GM13977 (cell line): Measurements from ENCODE around the gene RGS3.

Source experiments
- DNase-seq: peaks from one replicate; pipeline ENCODE4 v3.0.0; 2012; ENCODE audit warnings: low spot score
- in situ Hi-C: fragments of 300-500 bp; cut with MboI; formaldehyde crosslinking; loops from one replicate; pipeline ENCODE4 v1.12.0; 2022; ENCODE audit warnings: low sequenced_read_pairs, low pct_unique_long_range_greater_than_20kb, mixed read lengths, inconsistent platforms; ENCODE audit not compliant: unreplicated experiment
- TF ChIP-seq, protein P1 (sequence below): IDR thresholded peaks from 2 replicates; pipeline ENCODE4 v1.5.1; 2012; ENCODE audit warnings: mild to moderate bottlenecking, control low read depth; ENCODE audit not compliant: insufficient read depth; ENCODE audit errors: extremely low read depth, missing control alignments

The RGS3 gene

DNA sequence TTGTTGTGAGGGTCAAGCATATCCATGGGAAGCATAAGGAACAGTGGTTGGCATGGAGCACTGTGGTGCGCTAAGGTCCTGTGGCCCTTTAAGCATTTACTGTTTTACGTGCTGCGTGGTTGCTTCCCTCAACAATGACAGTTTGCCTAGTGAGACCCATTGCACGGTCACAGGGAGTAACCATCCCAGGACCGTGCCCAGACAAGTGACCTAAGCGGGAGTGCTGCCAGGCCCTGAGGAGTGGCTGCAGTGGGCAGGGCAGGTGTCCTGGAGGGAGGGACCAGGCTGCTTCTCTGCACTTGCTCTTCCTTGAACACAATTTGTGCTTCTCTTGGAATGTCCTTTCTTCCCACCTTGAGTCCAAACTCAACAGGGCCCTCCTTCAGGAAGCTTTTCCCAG lies 64.6 kb downstream of the RGS3 start:
- no peak for DNase-seq
- TF ChIP-seq, protein P1, sequence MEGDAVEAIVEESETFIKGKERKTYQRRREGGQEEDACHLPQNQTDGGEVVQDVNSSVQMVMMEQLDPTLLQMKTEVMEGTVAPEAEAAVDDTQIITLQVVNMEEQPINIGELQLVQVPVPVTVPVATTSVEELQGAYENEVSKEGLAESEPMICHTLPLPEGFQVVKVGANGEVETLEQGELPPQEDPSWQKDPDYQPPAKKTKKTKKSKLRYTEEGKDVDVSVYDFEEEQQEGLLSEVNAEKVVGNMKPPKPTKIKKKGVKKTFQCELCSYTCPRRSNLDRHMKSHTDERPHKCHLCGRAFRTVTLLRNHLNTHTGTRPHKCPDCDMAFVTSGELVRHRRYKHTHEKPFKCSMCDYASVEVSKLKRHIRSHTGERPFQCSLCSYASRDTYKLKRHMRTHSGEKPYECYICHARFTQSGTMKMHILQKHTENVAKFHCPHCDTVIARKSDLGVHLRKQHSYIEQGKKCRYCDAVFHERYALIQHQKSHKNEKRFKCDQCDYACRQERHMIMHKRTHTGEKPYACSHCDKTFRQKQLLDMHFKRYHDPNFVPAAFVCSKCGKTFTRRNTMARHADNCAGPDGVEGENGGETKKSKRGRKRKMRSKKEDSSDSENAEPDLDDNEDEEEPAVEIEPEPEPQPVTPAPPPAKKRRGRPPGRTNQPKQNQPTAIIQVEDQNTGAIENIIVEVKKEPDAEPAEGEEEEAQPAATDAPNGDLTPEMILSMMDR: no peak
- in situ Hi-C loops: no loop called here

- in situ Hi-C loops: no loop called here
- TF ChIP-seq, protein P1: no peak
- DNase-seq: no peak
These were observed 65.3 kb downstream of the RGS3 start for GRCh38 chr9:113528811-113529210.

DNA sequence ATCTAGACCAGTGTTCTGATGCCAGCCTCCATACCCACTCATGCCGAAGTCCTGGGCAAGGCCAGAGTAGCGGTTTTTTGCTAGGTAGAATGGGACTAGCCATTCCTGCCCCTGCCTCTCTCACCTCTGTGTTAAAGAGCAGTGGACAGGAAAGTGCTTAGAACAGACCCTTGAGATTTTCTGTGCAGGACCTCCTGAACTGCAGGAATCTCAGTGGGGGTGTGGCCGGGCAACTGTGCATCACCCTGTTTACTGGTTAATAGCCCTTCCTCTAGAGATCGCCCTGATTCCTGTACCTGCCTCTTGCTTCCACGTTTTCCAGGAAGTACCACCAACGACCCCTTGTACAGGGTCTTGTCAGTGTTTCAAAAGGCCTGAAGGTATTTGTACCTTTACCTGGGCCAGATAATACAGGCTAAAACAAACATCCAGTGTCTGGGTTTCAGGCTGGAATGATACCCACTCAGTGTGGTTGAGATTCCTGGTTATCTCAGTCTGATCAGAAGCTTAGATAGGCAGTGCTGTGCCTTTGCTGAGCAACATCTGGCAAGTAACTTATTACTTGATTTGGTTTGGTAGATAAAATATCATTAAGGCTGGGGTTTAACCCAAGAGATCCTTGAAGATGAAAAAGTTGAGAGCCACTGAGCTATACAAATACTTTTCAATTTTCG lies 65.9 kb downstream of the RGS3 start:
- no peak for DNase-seq
- in situ Hi-C loops: no loop called here
- TF ChIP-seq, protein P1: no peak

- in situ Hi-C loops: no loop called here
- DNase-seq: no peak
- TF ChIP-seq, protein P1: no peak
These were observed 66.6 kb downstream of the RGS3 start for GRCh38 chr9:113530022-113530635.

DNA sequence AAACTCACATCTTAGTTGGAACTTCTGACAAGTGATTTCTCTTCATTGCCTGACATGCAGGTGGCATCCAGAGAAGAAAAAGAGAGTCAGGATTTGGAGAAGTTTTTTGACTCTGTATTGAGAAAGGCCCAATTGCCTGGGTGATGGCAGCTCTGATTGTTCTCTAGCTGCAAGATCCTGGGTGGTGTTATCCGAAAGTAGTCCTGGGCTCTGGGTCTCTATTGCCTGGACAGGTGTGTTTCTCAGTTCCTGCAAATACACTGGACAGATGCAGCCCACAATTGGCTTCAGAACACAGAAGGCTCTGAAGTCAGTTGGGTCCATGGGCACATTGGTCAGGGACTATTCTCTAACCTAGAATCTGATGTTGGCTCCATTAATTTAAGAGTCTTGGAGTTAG lies 67.4 kb downstream of the RGS3 start:
- no peak for DNase-seq
- TF ChIP-seq, protein P1: no peak
- in situ Hi-C loops: no loop called here

- in situ Hi-C loops: no loop called here
- DNase-seq: no peak
- TF ChIP-seq, protein P1: no peak
These were observed 68.6 kb downstream of the RGS3 start for GRCh38 chr9:113531919-113532808.
